Measurements from ENCODE around the gene UBR4.

Gene UBR4

DNA sequence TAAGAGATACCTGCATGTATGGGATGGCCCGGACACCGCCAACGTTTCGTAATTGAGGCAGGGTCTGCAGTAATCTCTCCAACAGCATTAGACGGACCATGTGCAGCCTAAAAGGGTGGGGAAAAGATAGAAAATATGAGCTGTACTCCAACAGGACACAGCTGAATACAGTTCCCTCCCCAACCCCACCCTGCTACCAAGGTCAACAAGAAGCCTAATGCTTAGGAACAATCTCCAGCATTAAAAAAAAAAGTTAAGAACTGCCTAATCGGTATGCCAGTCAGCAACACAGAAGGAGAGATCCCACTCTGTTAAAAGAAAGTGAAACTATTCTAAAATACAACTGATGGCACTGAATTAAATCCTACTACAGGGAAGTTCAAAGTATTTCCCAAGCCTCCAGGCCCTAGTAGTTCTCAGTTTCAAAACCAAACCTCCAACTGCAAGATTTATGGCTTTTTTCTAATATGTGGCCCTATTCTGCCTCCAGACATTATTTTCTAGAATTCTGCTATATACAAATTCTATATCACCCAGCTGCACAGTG lies 81.0 kb downstream of the UBR4 start:
- no peak for TF ChIP-seq EP300 (IDR thresholded peaks at IDR 0.05; ENCODE audit: borderline replicate concordance)
- TF ChIP-seq, protein P1, sequence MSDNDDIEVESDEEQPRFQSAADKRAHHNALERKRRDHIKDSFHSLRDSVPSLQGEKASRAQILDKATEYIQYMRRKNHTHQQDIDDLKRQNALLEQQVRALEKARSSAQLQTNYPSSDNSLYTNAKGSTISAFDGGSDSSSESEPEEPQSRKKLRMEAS (IDR thresholded peaks at IDR 0.05), result no peak
- no peak for TF ChIP-seq ZBTB7A (IDR thresholded peaks at IDR 0.05; ENCODE audit: low read depth)
- no peak for TF ChIP-seq EGR1 (IDR thresholded peaks at IDR 0.05)
- no peak for TF ChIP-seq RAD21 (IDR thresholded peaks at IDR 0.05; ENCODE audit: low read depth)
- no peak for TF ChIP-seq TCF12 (IDR thresholded peaks at IDR 0.05; ENCODE audit: low read depth)
- TF ChIP-seq, protein P2, sequence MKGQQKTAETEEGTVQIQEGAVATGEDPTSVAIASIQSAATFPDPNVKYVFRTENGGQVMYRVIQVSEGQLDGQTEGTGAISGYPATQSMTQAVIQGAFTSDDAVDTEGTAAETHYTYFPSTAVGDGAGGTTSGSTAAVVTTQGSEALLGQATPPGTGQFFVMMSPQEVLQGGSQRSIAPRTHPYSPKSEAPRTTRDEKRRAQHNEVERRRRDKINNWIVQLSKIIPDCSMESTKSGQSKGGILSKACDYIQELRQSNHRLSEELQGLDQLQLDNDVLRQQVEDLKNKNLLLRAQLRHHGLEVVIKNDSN (IDR thresholded peaks at IDR 0.05), result no peak
- TF ChIP-seq CEBPB (IDR thresholded peaks at IDR 0.05), result no peak
- TF ChIP-seq CREB1 (IDR thresholded peaks at IDR 0.05; ENCODE audit: low read depth), result no peak
- TF ChIP-seq YY1 (IDR thresholded peaks at IDR 0.05; ENCODE audit: low read depth), result no peak
- TF ChIP-seq, protein P3, sequence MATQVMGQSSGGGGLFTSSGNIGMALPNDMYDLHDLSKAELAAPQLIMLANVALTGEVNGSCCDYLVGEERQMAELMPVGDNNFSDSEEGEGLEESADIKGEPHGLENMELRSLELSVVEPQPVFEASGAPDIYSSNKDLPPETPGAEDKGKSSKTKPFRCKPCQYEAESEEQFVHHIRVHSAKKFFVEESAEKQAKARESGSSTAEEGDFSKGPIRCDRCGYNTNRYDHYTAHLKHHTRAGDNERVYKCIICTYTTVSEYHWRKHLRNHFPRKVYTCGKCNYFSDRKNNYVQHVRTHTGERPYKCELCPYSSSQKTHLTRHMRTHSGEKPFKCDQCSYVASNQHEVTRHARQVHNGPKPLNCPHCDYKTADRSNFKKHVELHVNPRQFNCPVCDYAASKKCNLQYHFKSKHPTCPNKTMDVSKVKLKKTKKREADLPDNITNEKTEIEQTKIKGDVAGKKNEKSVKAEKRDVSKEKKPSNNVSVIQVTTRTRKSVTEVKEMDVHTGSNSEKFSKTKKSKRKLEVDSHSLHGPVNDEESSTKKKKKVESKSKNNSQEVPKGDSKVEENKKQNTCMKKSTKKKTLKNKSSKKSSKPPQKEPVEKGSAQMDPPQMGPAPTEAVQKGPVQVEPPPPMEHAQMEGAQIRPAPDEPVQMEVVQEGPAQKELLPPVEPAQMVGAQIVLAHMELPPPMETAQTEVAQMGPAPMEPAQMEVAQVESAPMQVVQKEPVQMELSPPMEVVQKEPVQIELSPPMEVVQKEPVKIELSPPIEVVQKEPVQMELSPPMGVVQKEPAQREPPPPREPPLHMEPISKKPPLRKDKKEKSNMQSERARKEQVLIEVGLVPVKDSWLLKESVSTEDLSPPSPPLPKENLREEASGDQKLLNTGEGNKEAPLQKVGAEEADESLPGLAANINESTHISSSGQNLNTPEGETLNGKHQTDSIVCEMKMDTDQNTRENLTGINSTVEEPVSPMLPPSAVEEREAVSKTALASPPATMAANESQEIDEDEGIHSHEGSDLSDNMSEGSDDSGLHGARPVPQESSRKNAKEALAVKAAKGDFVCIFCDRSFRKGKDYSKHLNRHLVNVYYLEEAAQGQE (IDR thresholded peaks at IDR 0.05; ENCODE audit: low read depth), result no peak

DNA sequence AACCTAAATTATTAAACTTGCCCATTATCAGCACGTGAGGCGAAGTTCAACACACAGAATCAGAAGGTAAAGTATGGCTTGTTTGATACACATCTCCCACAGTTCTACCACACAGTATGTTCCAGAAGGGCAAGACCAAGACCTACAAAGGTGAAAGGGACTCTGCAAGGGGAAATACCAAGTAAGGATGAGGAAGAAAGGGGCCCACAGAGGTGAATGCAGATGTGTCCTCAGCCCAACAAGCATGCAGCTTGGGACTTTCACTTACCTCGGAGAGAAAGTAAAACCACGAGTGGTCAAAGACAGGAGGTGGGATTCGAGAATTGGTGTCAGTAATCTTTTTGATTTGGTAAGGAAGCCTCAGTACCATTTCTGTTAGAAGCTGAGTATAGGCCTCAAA lies 85.8 kb downstream of the UBR4 start:
- TF ChIP-seq, protein P1 (IDR thresholded peaks at IDR 0.05), result no peak
- TF ChIP-seq NFIC (IDR thresholded peaks at IDR 0.05) (no peak), TEAD4 (IDR thresholded peaks at IDR 0.05) (no peak), RAD21 (IDR thresholded peaks at IDR 0.05; ENCODE audit: low read depth) (no peak), TCF12 (IDR thresholded peaks at IDR 0.05; ENCODE audit: low read depth) (no peak), YY1 (IDR thresholded peaks at IDR 0.05; ENCODE audit: low read depth) (no peak), FOXM1 (IDR thresholded peaks at IDR 0.05; ENCODE audit: borderline replicate concordance, low read depth) (no peak), CEBPB (IDR thresholded peaks at IDR 0.05) (no peak), EP300 (IDR thresholded peaks at IDR 0.05; ENCODE audit: borderline replicate concordance) (no peak), ZBTB7A (IDR thresholded peaks at IDR 0.05; ENCODE audit: low read depth) (no peak), EGR1 (IDR thresholded peaks at IDR 0.05) (no peak), TAF1 (IDR thresholded peaks at IDR 0.05; ENCODE audit: low read depth) (no peak), CREB1 (IDR thresholded peaks at IDR 0.05; ENCODE audit: low read depth) (no peak)
- TF ChIP-seq, protein P3 (IDR thresholded peaks at IDR 0.05; ENCODE audit: low read depth), result no peak
- TF ChIP-seq, protein P2 (IDR thresholded peaks at IDR 0.05), result no peak

DNA sequence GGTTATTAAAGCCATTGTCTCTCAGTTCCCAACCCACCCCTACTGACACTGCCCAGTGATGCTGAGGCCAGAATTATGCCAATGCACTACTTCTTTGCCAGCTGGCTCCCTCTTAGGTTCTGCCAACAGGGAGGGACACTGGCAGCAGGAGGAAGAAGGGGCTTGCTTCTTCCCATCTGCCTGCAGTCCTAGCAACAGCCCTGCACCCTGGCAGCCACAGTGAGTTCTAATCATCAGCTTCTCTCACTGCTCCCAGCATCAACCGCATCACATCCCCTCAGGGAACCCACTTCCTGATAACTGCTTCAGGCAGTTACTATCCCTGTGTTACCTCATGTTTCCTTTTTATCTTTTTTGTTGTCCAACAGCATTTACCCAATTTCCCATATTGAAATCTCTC lies 86.2 kb downstream of the UBR4 start:
- TF ChIP-seq NFIC (IDR thresholded peaks at IDR 0.05), result no peak
- TF ChIP-seq RAD21 (IDR thresholded peaks at IDR 0.05; ENCODE audit: low read depth), result no peak
- no peak for TF ChIP-seq TAF1 (IDR thresholded peaks at IDR 0.05; ENCODE audit: low read depth)
- TF ChIP-seq CEBPB (IDR thresholded peaks at IDR 0.05), result no peak
- no peak for TF ChIP-seq EGR1 (IDR thresholded peaks at IDR 0.05)
- TF ChIP-seq, protein P3 (IDR thresholded peaks at IDR 0.05; ENCODE audit: low read depth), result no peak
- no peak for TF ChIP-seq EP300 (IDR thresholded peaks at IDR 0.05; ENCODE audit: borderline replicate concordance)
- no peak for TF ChIP-seq CREB1 (IDR thresholded peaks at IDR 0.05; ENCODE audit: low read depth)
- TF ChIP-seq, protein P2 (IDR thresholded peaks at IDR 0.05), result no peak
- no peak for TF ChIP-seq ZBTB7A (IDR thresholded peaks at IDR 0.05; ENCODE audit: low read depth)
- TF ChIP-seq YY1 (IDR thresholded peaks at IDR 0.05; ENCODE audit: low read depth), result no peak
- TF ChIP-seq, protein P1 (IDR thresholded peaks at IDR 0.05), result no peak
- no peak for TF ChIP-seq TEAD4 (IDR thresholded peaks at IDR 0.05)
- TF ChIP-seq FOXM1 (IDR thresholded peaks at IDR 0.05; ENCODE audit: borderline replicate concordance, low read depth), result no peak
- no peak for TF ChIP-seq TCF12 (IDR thresholded peaks at IDR 0.05; ENCODE audit: low read depth)
